Measurements from ENCODE around the gene SFXN5.

SFXN5 gene

DNA sequence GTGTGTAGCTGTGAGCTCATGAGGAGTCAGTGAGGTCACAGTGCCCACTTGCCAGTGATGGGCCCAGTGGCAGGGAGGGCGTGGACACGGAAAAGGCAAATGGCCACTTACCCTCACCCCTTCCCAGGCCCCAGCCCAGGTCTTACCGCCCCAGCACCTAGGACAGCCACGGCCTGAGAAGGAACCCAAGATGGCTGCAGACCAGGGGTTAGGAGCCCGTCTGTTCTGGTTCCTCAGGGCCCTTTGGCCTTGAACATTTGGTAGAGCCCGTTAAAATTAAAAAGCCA is 80.1 kb downstream of the SFXN5 start:
- no peak for DNase-seq

DNA sequence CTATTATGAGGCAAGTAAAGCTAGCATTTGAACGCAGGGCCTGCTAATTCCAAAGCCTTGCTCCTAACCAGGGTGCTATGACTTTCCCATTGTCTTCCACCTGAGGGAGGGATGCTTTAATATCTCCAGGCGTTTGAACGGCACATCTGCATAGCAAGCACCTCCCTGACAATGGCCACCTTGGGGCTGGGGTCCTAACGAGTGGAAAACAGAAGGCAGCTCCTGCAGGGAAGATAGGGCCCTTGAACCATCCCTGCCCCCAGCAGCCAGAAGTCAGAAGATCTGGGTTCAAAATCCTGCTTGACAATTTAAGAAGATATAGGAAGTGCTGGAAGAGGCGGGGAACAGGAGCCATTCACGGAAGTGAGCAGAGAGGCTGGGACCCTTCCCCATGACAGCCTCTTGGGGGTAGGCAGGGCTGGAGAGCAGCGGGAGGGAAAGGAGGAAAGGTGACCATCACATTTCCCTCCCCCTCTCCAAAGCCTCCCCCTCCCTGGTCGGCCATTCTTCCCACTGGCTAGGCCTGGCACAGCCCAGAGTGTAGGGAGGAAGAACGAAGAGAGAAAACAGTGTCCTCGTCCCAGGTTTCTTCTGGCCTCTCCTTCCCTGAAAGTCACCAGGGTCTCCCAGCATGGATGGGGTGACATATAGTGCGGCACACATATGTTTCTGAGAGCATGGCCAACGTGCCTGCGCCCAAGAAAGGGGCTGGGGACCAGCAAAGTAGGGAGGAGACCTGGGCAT is 80.6 kb downstream of the SFXN5 start:
- DNase-seq = no peak

GRCh38 chr2:72989770-72990556 is 81.5 kb downstream of the SFXN5 start:
- no peak for DNase-seq

- no peak for DNase-seq
Observed at GRCh38 chr2:72988726-72989273, 82.7 kb downstream of the SFXN5 start.

- no peak for DNase-seq
Observed at GRCh38 chr2:72988041-72988440, 83.5 kb downstream of the SFXN5 start.

GRCh38 chr2:72985891-72986683 is 85.4 kb downstream of the SFXN5 start:
- DNase-seq = no peak

- DNase-seq = no peak
Observed at GRCh38 chr2:72985136-72985535, 86.4 kb downstream of the SFXN5 start.

DNA sequence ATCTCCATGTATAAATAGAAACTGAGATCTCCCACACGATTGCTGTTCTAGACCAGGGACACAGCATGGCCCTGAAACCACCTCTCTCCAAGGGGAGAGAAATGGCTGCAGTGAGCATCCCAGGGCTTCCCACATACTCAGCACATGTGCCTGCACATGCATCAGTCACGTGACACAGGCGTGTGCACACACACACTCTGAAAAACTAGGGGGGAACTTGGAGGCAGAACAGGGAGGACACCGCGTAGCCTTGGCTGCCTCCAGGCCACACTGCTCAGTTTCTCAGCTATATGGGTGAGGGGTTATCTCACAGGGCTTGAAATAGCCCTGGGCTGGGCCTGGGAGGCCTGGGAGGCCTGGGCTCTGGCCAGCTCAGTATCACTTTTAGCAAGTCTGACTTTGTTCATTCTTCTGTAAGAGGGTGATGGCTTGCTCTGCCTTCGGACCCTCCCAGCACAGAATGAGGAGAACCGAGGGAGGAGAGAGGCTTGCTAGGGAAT is 87.3 kb downstream of the SFXN5 start:
- DNase-seq = no peak

GRCh38 chr2:72983500-72984161 is 87.9 kb downstream of the SFXN5 start:
- DNase-seq = peak; percentile 62

DNA sequence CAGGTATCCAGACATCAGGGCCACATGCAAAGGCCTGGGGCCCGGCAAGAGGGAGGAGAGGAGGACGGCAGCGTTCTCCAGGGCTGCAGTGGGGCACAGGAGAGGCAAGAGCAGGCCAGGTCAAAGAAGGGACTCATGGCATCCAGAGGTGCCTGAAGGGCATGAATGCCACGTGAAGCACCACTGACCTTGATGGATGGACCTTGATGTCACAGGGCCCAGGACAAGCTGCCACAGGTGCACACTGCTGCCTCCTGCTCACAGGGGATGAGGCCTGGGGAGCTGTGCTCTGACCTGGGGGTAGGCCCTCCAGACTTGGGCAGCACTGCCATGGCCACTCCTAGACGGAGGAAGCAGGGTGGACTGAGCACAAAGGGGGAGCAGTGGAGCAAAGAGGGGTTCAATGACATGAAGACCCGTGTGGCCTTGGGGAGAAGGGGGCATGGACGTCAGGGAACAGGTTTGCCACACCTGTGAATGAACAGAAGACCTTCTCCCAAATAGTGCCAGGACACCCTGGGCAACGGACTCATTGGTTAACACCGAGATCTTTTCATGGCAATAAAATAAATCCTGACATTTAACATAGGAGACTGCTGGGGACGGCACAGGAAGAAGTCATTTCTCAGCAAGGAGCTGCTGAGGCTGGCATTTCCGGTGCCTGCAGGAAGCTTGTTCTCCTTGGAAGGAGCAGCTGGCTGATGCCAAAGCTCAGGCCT is 88.6 kb downstream of the SFXN5 start:
- DNase-seq = no peak

DNA sequence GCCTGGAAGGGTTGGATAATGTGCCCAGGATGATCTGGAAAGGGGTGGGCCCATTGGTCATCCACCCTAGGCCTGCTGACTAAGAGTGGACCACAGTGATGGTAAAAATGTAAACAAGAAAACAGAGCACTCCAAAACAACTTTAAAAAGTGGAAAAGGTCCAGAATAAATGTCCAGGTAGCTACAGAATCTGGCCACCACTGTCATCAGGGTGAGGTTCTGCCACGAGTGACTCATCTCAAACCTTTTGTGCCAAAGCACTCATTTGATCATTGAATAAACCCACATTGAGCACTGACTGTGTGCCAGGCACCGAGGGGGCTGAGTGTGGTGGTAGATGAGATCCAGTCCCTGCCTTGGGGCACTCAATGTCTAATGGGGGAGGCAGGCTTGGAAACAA is 89.3 kb downstream of the SFXN5 start:
- DNase-seq = no peak

DNA sequence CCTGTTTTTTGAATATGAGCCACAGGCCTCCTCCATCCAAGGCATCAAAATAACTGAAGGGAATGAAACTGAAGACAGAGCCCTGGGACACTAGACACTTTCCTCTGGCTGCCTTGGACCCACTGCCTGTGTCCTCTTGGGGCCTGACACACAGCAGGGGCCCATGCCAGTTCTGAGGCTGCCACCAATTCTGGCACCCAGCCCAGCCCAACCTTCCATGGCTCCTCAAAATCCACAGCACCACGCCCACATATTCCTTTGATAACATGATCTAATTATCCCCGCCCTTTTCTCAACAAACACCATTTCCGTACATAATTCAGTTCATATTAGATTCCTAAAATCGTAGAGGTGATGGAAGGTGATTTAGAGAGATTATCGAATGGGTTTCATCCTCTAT is 90.0 kb downstream of the SFXN5 start:
- no peak for DNase-seq

DNA sequence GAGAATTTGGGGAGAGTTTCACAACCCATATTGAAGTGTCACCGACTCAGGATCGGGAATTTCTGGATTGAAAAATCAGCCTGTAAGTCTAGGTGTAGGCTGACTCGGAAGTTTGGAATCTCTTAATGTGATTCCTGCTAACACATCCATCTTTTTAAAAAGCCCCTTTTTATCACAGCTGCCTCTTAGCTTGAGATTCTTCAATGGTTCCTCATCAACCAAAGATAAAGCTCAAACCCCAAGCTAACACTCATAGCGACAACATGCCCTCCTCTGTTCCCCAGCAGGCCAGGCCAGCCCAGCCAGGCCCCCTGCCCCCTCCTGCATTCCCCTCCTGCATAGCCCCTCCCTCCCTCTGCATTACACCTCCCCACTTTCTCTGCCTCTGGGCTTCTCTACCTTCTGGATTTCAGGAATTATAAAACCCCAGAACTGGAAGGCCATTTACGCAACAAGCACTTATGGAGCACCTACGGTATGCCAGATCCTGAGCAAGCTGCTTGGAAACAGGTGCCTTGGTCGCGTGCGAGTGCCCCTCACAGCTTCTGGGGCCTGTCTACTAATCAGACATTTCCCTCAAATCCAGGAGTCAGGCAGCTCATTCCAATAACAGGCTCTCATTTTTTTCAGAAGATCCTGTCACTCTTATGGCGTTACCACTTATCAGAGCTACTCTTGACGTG is 90.8 kb downstream of the SFXN5 start:
- no peak for DNase-seq

DNA sequence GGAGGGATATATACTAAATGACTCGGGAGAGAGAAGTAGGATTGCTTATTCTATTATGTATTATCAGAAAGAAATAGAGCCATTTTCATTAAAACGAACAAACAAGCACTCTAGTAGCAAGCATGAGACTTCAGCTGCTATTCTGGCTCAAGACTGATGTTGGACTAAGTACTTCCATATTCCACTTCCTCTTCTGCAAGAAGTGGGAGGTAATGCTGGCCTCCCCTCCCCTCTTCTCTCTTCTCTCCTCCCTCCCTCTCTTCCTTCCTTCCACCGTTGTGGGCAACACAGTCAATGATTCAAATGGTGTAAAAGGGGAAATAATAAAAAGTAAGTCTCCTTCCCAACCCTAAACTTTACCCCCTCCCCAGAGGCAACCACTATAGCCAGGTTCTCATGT is 91.6 kb downstream of the SFXN5 start:
- DNase-seq = no peak

DNA sequence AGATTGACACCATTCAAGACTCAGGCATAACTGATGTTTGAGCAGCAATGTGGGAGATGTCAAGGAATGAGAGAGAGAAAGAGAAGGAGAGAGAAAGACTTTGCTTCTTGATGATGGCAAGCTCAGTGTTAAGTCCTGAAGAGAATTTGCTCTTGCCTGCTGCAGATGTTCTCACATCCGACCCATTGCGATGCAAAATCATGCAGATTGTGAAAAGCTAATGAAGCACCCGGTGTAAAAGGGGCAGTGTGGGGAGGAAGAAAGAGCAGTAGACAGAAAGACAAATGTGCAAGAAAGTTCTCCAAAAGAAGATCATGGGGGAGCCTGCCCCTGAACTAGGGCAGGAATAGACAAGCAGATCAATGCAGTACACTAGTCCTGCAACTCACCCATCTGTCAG is 96.5 kb downstream of the SFXN5 start:
- DNase-seq = no peak

- DNase-seq = no peak
Observed at GRCh38 chr2:72974436-72974754, 97.1 kb downstream of the SFXN5 start.

DNA sequence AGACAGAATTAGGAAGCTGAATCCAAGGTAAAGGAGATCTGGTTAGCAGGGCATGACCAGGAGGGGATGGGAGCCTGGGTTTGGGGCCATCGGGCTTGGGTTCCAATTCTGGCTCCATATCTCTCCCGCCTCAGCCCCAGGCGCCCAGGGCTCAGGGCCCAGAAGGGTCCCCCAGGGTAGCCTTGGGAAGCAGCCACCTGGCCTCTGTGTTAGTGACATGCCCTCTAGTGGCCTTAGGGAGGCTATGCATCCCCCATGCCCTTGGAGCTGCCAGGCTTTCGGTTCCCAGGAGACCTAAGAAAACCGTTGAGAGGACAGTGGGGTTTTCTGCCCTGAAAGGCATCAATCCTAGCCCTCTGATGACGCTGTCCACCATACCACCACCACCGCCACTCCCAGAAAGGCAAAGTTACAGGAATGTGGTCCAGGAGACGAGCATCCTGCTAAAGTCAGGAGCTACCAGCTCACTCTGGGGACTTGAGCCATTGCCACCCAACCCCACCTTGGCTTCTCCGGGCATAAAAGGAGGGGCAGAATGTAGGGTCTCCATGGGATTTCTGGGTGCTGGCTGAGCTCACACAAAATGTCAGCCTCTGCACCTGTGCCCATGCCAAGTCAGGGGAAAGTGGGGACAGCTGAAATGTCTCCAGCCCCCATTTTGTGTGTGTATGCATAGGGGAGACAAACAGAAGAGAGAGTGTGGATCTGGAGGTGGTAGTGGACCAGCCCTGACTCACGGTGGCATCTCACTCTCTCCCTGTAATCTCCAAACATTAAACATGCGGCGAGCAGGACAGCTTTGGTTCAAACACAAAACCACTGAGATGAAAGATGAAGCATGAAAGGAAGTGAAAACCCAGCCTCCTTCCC is 97.7 kb downstream of the SFXN5 start:
- DNase-seq = peak; percentile 52

GRCh38 chr2:72973137-72973535 is 98.4 kb downstream of the SFXN5 start:
- DNase-seq = no peak

DNA sequence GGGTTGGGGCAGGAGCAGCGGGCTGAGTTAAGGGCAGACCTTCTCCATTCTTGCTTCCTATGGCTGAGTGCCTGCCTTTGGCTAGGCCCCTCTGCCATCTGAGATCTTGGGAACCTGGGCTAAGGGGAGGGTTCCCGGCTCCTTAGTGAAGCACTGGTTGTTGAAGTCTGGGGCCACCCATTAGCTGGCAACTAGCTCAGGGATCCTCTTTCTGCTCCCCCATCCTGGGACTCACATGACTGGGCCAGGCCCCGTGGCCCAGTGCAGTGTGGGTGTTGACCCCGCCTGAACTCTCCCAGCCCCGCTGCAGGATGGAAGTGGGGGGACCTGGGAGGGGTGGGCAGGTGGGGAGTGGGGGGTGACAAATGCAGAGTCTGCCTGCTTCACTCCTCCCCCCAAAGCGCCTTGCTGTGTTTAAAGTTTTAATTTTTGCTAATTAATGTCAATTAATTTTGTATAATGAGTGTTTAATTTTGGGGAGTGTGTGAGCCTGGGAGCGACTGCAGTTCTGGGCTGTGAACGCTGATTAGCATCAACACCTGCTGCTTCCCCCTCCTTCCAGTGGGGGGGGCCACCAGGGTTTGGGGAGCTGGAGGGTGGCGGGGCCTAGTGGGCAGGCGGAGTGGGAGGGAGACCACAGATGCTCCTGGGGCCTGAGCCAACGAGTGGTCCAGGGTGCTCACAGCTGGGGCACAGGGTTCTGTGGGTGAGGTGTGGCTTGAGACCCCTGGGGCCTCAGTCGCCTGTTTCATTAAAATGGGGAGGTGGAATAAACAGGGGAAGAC is 99.0 kb downstream of the SFXN5 start:
- DNase-seq = no peak

- no peak for DNase-seq
Observed at GRCh38 chr2:72971036-72971435, 100.5 kb downstream of the SFXN5 start.
